Ectodermal cell (in vitro differentiated cells): ENCODE measurements around the gene GABRR2.
"Not testable (repeated sequence)": the region's sequence is repeated elsewhere in the genome, so short reads cannot be mapped to it uniquely, and the experiment has no call there.

ENCODE experiments used
- H3K27ac ChIP-seq: 2 replicates; pipeline ENCODE4 v1.7.0; 2013; ENCODE audit warnings: mild to moderate bottlenecking, low read depth, low read length; ENCODE audit not compliant: insufficient read depth, poor library complexity, severe bottlenecking
- H3K27me3 ChIP-seq: 2 replicates; pipeline ENCODE4 v1.7.0; 2013; ENCODE audit warnings: mild to moderate bottlenecking, low read length; ENCODE audit not compliant: insufficient read depth, control insufficient read depth, poor library complexity, severe bottlenecking
- H3K36me3 ChIP-seq: one replicate; pipeline ENCODE4 v1.7.0; 2013; ENCODE audit warnings: low read length; ENCODE audit not compliant: control insufficient read depth, insufficient read depth
- H3K4me1 ChIP-seq: one replicate; pipeline ENCODE4 v1.7.0; 2013; ENCODE audit warnings: low read length; ENCODE audit not compliant: control insufficient read depth, insufficient read depth
- H3K4me3 ChIP-seq: 2 replicates; pipeline ENCODE4 v1.7.0; 2013; ENCODE audit warnings: low read depth, low read length, control low read depth; ENCODE audit not compliant: insufficient read depth
- H3K9me3 ChIP-seq: 2 replicates; pipeline ENCODE4 v1.7.0; 2013; ENCODE audit warnings: mild to moderate bottlenecking, low read length, moderate library complexity; ENCODE audit not compliant: control insufficient read depth
- WGBS, 2 experiments: methylation state at CpG; one replicate each; pipeline ENCODE4 v1.1.7; 2013; ENCODE audit warnings: missing lambda C conversion rate in 2 of 2; 5-methylcytosine and 5-hydroxymethylcytosine counted together

The GABRR2 gene

GRCh38 chr6:89250239-89250638 lies 64.9 kb downstream of the GABRR2 start:
- H3K36me3 ChIP-seq = no peaks in the 10 kb centered on the region
- no peak overlapping the region for H3K27ac ChIP-seq
- no peaks in the 10 kb centered on the region for H3K4me1 ChIP-seq
- no peaks in the 10 kb centered on the region for H3K9me3 ChIP-seq
- H3K27me3 ChIP-seq = no peaks in the 10 kb centered on the region
- 94 to 95% methylated on average over 7 of the region's 7 CpGs for WGBS, 2 experiments
- no peak overlapping the region for H3K4me3 ChIP-seq

- Histone ChIP-seq H3K27ac (no peak overlapping the region), H3K4me1 (peaks cover 9% of the 10 kb centered on the region), H3K27me3 (no peaks in the 10 kb centered on the region), H3K9me3 (no peaks in the 10 kb centered on the region), H3K4me3 (no peak overlapping the region), H3K36me3 (no peaks in the 10 kb centered on the region)
- 89 to 97% methylated on average over 4 to 5 of the region's 5 CpGs for WGBS, 2 experiments
Observed at GRCh38 chr6:89244241-89244985, 70.7 kb downstream of the GABRR2 start.

GRCh38 chr6:89243331-89243629 lies 71.8 kb downstream of the GABRR2 start:
- Histone ChIP-seq H3K27me3 (no peaks in the 10 kb centered on the region), H3K27ac (no peak overlapping the region), H3K9me3 (no peaks in the 10 kb centered on the region), H3K4me1 (peaks cover 9% of the 10 kb centered on the region), H3K4me3 (no peak overlapping the region), H3K36me3 (no peaks in the 10 kb centered on the region)
- WGBS, 2 experiments = 23 to 50% methylated on average over 1 of the region's 1 CpG

GRCh38 chr6:89242574-89243330 lies 72.3 kb downstream of the GABRR2 start:
- H3K4me1 ChIP-seq = peaks cover 9% of the 10 kb centered on the region
- no peak overlapping the region for H3K4me3 ChIP-seq
- no peaks in the 10 kb centered on the region for H3K27me3 ChIP-seq
- WGBS, 2 experiments = 4 to 5% methylated on average over 3 of the region's 3 CpGs
- no peaks in the 10 kb centered on the region for H3K9me3 ChIP-seq
- no peak overlapping the region for H3K27ac ChIP-seq
- no peaks in the 10 kb centered on the region for H3K36me3 ChIP-seq

GRCh38 chr6:89239338-89239737 lies 75.8 kb downstream of the GABRR2 start:
- Histone ChIP-seq H3K27ac (no peak overlapping the region), H3K9me3 (no peaks in the 10 kb centered on the region), H3K27me3 (no peaks in the 10 kb centered on the region), H3K4me3 (no peak overlapping the region), H3K4me1 (peaks cover 9% of the 10 kb centered on the region), H3K36me3 (no peaks in the 10 kb centered on the region)
- 90 to 93% methylated on average over 3 of the region's 3 CpGs for WGBS, 2 experiments

- no peak overlapping the region for H3K27ac ChIP-seq
- H3K9me3 ChIP-seq = no peaks in the 10 kb centered on the region
- H3K27me3 ChIP-seq = no peaks in the 10 kb centered on the region
- no peaks in the 10 kb centered on the region for H3K36me3 ChIP-seq
- peaks cover 2% of the 10 kb centered on the region for H3K4me1 ChIP-seq
- no peak overlapping the region for H3K4me3 ChIP-seq
Observed at GRCh38 chr6:89237158-89237557, 77.9 kb downstream of the GABRR2 start.

- 92 to 96% methylated on average over 15 of the region's 15 CpGs for WGBS, 2 experiments
- not testable (repeated sequence) for H3K36me3 ChIP-seq, H3K9me3 ChIP-seq
Observed at GRCh38 chr6:89233605-89234004, 81.5 kb downstream of the GABRR2 start.

GRCh38 chr6:89222712-89223039 lies 92.4 kb downstream of the GABRR2 start:
- Histone ChIP-seq H3K27me3 (no peaks in the 10 kb centered on the region), H3K9me3 (no peaks in the 10 kb centered on the region), H3K4me3 (no peak overlapping the region), H3K27ac (no peak overlapping the region), H3K4me1 (no peaks in the 10 kb centered on the region), H3K36me3 (no peaks in the 10 kb centered on the region)
- 92 to 95% methylated on average over 4 of the region's 4 CpGs for WGBS, 2 experiments

More at GRCh38 chr6:89233605-89234004, 81.5 kb downstream of the GABRR2 start:
- H3K27me3 ChIP-seq, H3K4me3 ChIP-seq, H3K27ac ChIP-seq, H3K4me1 ChIP-seq: not testable (repeated sequence)

- H3K9me3 ChIP-seq = no peaks in the 10 kb centered on the region
- no peak overlapping the region for H3K27ac ChIP-seq
- no peaks in the 10 kb centered on the region for H3K36me3 ChIP-seq
- no peaks in the 10 kb centered on the region for H3K4me1 ChIP-seq
- 84 to 86% methylated on average over 7 of the region's 7 CpGs for WGBS, 2 experiments
- H3K4me3 ChIP-seq = no peak overlapping the region
- no peaks in the 10 kb centered on the region for H3K27me3 ChIP-seq
Observed at GRCh38 chr6:89221971-89222711, 93.0 kb downstream of the GABRR2 start.

GRCh38 chr6:89221129-89221528 lies 94.0 kb downstream of the GABRR2 start:
- H3K9me3 ChIP-seq = no peaks in the 10 kb centered on the region
- H3K27ac ChIP-seq = no peak overlapping the region
- no peaks in the 10 kb centered on the region for H3K27me3 ChIP-seq
- 87 to 93% methylated on average over 3 of the region's 3 CpGs for WGBS, 2 experiments
- H3K4me3 ChIP-seq = no peak overlapping the region
- H3K4me1 ChIP-seq = no peaks in the 10 kb centered on the region
- no peaks in the 10 kb centered on the region for H3K36me3 ChIP-seq
